Right cardiac atrium (tissue), 5 donors: ENCODE data around the gene YWHAH. TPM values are rescaled to one million over a fixed set of nuclear protein-coding genes. Genes with fewer than 3 reads are reported as not detected.
A peak's percentile ranks its signal among the peaks of the same experiment; 100 is the strongest.

Experiments used
- ATAC-seq, 2 donors: fragments of 200-7000 bp; cut with Tn5 transposase; one replicate each; pipeline versions ENCODE4 v1.8.0 to v1.9.1; 2020; ENCODE audit warnings: moderate library complexity in 2 of 2, mild to moderate bottlenecking in 1 of 2
- DNase-seq, 3 donors: peaks; one replicate each; pipeline ENCODE4 v3.0.0-alpha.2; 2020
- H3K27ac ChIP-seq: one replicate; pipeline ENCODE4 v1.5.1; 2013; ENCODE audit warnings: mild to moderate bottlenecking, low read length, control low read depth, moderate library complexity
- H3K27me3 ChIP-seq: one replicate; pipeline ENCODE4 v1.6.1; 2013; ENCODE audit not compliant: control insufficient read depth, insufficient read depth
- H3K4me1 ChIP-seq: one replicate; pipeline ENCODE4 v1.6.1; 2013; ENCODE audit warnings: low read length; ENCODE audit not compliant: control insufficient read depth, insufficient read depth
- H3K4me3 ChIP-seq: one replicate; pipeline ENCODE4 v1.5.1; 2013; ENCODE audit warnings: low read length, control low read depth
- H3K9me3 ChIP-seq: one replicate; pipeline ENCODE4 v1.6.1; 2013; ENCODE audit warnings: low read length; ENCODE audit not compliant: control insufficient read depth
- WGBS: extraction: QIAGEN DNeasy Blood & Tissue Kit; methylation state at CpG from one replicate; pipeline ENCODE4 v1.1.7; 2013; 5-methylcytosine and 5-hydroxymethylcytosine counted together
- intact Hi-C, 4 donors: fragments of 100-400 bp; cut with DNase I; formaldehyde crosslinking; loops; one replicate each; pipeline versions ENCODE4 v1.11.0 to v1.14.0; 2022 to 2023
- long read RNA-seq, 4 donors: library from polyadenylated mRNA; unstranded; transcript quantifications; one replicate each; pipeline ENCODE4 v2.0.0, GENCODE V29; 2020 to 2021
- polyA plus RNA-seq: library from polyadenylated mRNA; stranded (reverse); fragments of 200-250 nt; gene quantifications from one replicate; pipeline ENCODE4 v1.2.3, GENCODE V29; 2013
- total RNA-seq, 4 donors: library from RNA; stranded (reverse); fragmentation: NEBNext Ultra II Directional; extraction: Animal tissue kit (Norgen Biotek cat#: 25700); gene quantifications; one replicate each; pipeline ENCODE4 v1.2.1, GENCODE V29; 2021
- donor health status: healthy with polysubstance abuse.
- donor health status: DM: no; HTN: yes; CAD: no.
- donor health status: DM: no; HTN: no; CAD: no.
- donor health status: DM: no; HTN: yes; CAD: no; lungs with severe emphysema.
- donor health status: DM: yes; HTN: yes; CAD: no.

YWHAH gene
- total RNA-seq (100 to 1,000 TPM in 1 of 4 donors, 10 to 100 TPM in 3; 69.6 to 103 (median 86.2) TPM), polyA plus RNA-seq (59.9 TPM)
- long read RNA-seq, donor 1, transcript YWHAH-201 (2 exons, 1,825 nt) = major isoform, 156 of 159 reads
- long read RNA-seq, donor 1, partial matches to known transcripts = 0 of 159 reads
- long read RNA-seq, donor 1, other reads (novel, unspliced or antisense) = 2 of 159 reads
- long read RNA-seq, donor 2, transcript YWHAH-201 (2 exons, 1,825 nt) = major isoform, 74 of 76 reads
- long read RNA-seq, donor 2, partial matches to known transcripts = 0 of 76 reads
- long read RNA-seq, donor 2, other reads (novel, unspliced or antisense) = 0 of 76 reads
- long read RNA-seq, donor 3, transcript YWHAH-201 (2 exons, 1,825 nt) = major isoform, 67 of 71 reads
- long read RNA-seq, donor 3, partial matches to known transcripts = 1 of 71 reads
- long read RNA-seq, donor 3, other reads (novel, unspliced or antisense) = 0 of 71 reads
- long read RNA-seq, donor 4, transcript YWHAH-201 (2 exons, 1,825 nt) = major isoform, 53 of 54 reads
- long read RNA-seq, donor 4, partial matches to known transcripts = 0 of 54 reads
- long read RNA-seq, donor 4, other reads (novel, unspliced or antisense) = 0 of 54 reads

- DNase-seq = peak; percentile 96 to 99 (median 99)
- intact Hi-C loops = loop anchor here in 1 of 4 donors (10.0 kb wide), 1 partner anchor 279 kb away; the partner anchor contains the start of gene PISD
- no peaks in the 10 kb centered on the region for H3K27me3 ChIP-seq
- under 1% methylated on average over 86 of the region's 86 CpGs for WGBS
- peak within 1 kb of the TSS; percentile 96 for H3K27ac ChIP-seq
- no peaks in the 10 kb centered on the region for H3K9me3 ChIP-seq
- H3K4me1 ChIP-seq = peaks cover 2% of the 10 kb centered on the region
- peak; percentile 93 to 95 for ATAC-seq
- peak within 1 kb of the TSS; percentile 89 for H3K4me3 ChIP-seq
These were observed at the start of gene YWHAH for GRCh38 chr22:31943978-31944699. YWHAH (plus strand) TSS chr22:31944535; CDS start chr22:31944734, 199 bp downstream.

GRCh38 chr22:31895411-31896123, 48.8 kb upstream of the YWHAH start:
- DNase-seq (no peak), ATAC-seq (no peak)
- no peaks in the 10 kb centered on the region for H3K9me3 ChIP-seq
- 88% methylated on average over 2 of the region's 2 CpGs for WGBS
- no peak overlapping the region for H3K27ac ChIP-seq
- no peaks in the 10 kb centered on the region for H3K27me3 ChIP-seq
- intact Hi-C loops = no loop called here
- no peaks in the 10 kb centered on the region for H3K4me1 ChIP-seq
- no peak overlapping the region for H3K4me3 ChIP-seq

GRCh38 chr22:31896472-31896871, 47.9 kb upstream of the YWHAH start:
- no peak overlapping the region for H3K27ac ChIP-seq
- H3K4me1 ChIP-seq = no peaks in the 10 kb centered on the region
- intact Hi-C loops = no loop called here
- no peak overlapping the region for H3K4me3 ChIP-seq
- ATAC-seq = no peak
- H3K27me3 ChIP-seq = no peaks in the 10 kb centered on the region
- H3K9me3 ChIP-seq = no peaks in the 10 kb centered on the region
- DNase-seq = no peak
- 96% methylated on average over 1 of the region's 1 CpG for WGBS

GRCh38 chr22:31897842-31898805, 46.2 kb upstream of the YWHAH start:
- DNase-seq = no peak
- H3K27me3 ChIP-seq = no peaks in the 10 kb centered on the region
- H3K9me3 ChIP-seq = no peaks in the 10 kb centered on the region
- 72% methylated on average over 16 of the region's 16 CpGs for WGBS
- H3K4me3 ChIP-seq = no peak overlapping the region
- no peaks in the 10 kb centered on the region for H3K4me1 ChIP-seq
- intact Hi-C loops = no loop called here
- ATAC-seq = no peak
- no peak overlapping the region for H3K27ac ChIP-seq

- ATAC-seq = no peak
- DNase-seq = no peak
- Histone ChIP-seq H3K9me3 (no peaks in the 10 kb centered on the region), H3K27me3 (no peaks in the 10 kb centered on the region), H3K4me3 (no peak overlapping the region), H3K27ac (no peak overlapping the region), H3K4me1 (no peaks in the 10 kb centered on the region)
- WGBS = 94% methylated on average over 2 of the region's 2 CpGs
- intact Hi-C loops = no loop called here
These were observed 45.4 kb upstream of the YWHAH start for GRCh38 chr22:31898926-31899325.

GRCh38 chr22:31899669-31900068, 44.7 kb upstream of the YWHAH start:
- DNase-seq (no peak), ATAC-seq (no peak)
- H3K27ac ChIP-seq = no peak overlapping the region
- WGBS = 91% methylated on average over 4 of the region's 4 CpGs
- intact Hi-C loops = no loop called here
- H3K4me3 ChIP-seq = no peak overlapping the region
- no peaks in the 10 kb centered on the region for H3K4me1 ChIP-seq
- no peaks in the 10 kb centered on the region for H3K27me3 ChIP-seq
- H3K9me3 ChIP-seq = no peaks in the 10 kb centered on the region

- H3K4me1 ChIP-seq = no peaks in the 10 kb centered on the region
- 74% methylated on average over 6 of the region's 6 CpGs for WGBS
- no peak overlapping the region for H3K27ac ChIP-seq
- H3K4me3 ChIP-seq = no peak overlapping the region
- no peaks in the 10 kb centered on the region for H3K27me3 ChIP-seq
- intact Hi-C loops = no loop called here
- DNase-seq = no peak
- H3K9me3 ChIP-seq = no peaks in the 10 kb centered on the region
- ATAC-seq = no peak
These were observed 42.8 kb upstream of the YWHAH start for GRCh38 chr22:31901388-31902137.

- DNase-seq (no peak), ATAC-seq (no peak)
- no peak overlapping the region for H3K4me3 ChIP-seq
- 96% methylated on average over 3 of the region's 3 CpGs for WGBS
- intact Hi-C loops = no loop called here
- no peak overlapping the region for H3K27ac ChIP-seq
- no peaks in the 10 kb centered on the region for H3K4me1 ChIP-seq
- H3K27me3 ChIP-seq = no peaks in the 10 kb centered on the region
- H3K9me3 ChIP-seq = no peaks in the 10 kb centered on the region
These were observed 39.7 kb upstream of the YWHAH start for GRCh38 chr22:31904651-31905050.

- H3K9me3 ChIP-seq = no peaks in the 10 kb centered on the region
- no peak for ATAC-seq
These were observed 39.0 kb upstream of the YWHAH start for GRCh38 chr22:31905356-31905755.

More at GRCh38 chr22:31905356-31905755, 39.0 kb upstream of the YWHAH start:
- Histone ChIP-seq H3K27me3 (no peaks in the 10 kb centered on the region), H3K4me3 (no peak overlapping the region), H3K27ac (no peak overlapping the region), H3K4me1 (no peaks in the 10 kb centered on the region)
- intact Hi-C loops = no loop called here
- no peak for DNase-seq
- 85% methylated on average over 10 of the region's 10 CpGs for WGBS
